ENCODE results near the gene DNAH2. TPM values are rescaled to one million over a fixed set of nuclear protein-coding genes. Genes with fewer than 3 reads are reported as not detected.

Gene DNAH2
- total and polyA plus RNA-seq, 2 of the 8 experiments (the other 6 are each of a cell fraction or from before 2014, with no cell fraction given), result 0.13 to 0.18 TPM

DNA sequence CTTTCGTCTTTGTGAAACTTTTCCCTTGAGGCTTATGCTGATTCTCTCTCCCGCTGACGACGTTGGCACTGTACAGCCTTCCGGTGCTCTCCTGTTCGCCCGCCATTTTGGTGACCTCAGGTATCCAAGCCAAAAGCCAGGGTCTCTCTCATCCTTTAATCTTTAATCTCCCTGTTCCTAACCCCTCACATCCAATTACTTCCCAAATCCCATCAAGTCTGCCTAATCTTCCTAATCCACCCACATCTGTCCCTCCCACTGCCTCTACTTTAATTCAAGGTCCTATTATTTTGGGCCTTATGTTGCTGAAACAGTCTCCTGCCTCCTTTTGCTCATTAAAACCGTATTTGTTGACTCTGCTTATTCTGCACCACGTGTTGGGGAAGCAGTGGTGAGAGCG, 22.0 kb upstream of the DNAH2 start:
- no peak for DNase-seq (ENCODE audit: low read depth in 1 of 2, low spot score in 2 of 2)
- no peak overlapping the region for H2BK20ac ChIP-seq (ENCODE audit: low read length)
- no peak overlapping the region for H2AFZ ChIP-seq (ENCODE audit: low read length)
- no peak overlapping the region for H2BK5ac ChIP-seq (ENCODE audit: low read depth, low read length)
- H3K4me2 ChIP-seq (ENCODE audit: insufficient read depth in 1 of 2, low read depth in 2 of 2, low read length in 2 of 2), result no peak overlapping the region
- FAIRE-seq, result no peak
- no peak overlapping the region for H3K23ac ChIP-seq (ENCODE audit: insufficient read length)
- no peak overlapping the region for H4K5ac ChIP-seq (ENCODE audit: insufficient read length, low read depth, low read length)
- H3K79me1 ChIP-seq (ENCODE audit: low read depth, low read length), result no peaks in the 10 kb centered on the region
- H3K9me3 ChIP-seq (ENCODE audit: insufficient read depth in 2 of 2, low read depth in 1 of 2, low read length in 1 of 2), result no peaks in the 10 kb centered on the region
- no peak overlapping the region for H3K18ac ChIP-seq (ENCODE audit: extremely low read depth, low read length)
- no peak overlapping the region for H3K27ac ChIP-seq (ENCODE audit: low read depth, low read length)
- no peak overlapping the region for H2BK120ac ChIP-seq (replicated peaks; ENCODE audit: low read depth, low read length)
- ChIA-PET CTCF (ENCODE audit: partially characterized antibody) (interaction anchor here (1.3 kb wide), 1 partner anchor 63 kb away, joined by 3 read pairs; no protein-coding TSS in a partner anchor), POLR2A (ENCODE audit: partially characterized antibody) (interaction anchor here (0.9 to 58.0 kb wide), 2 partner anchors 8 to 55 kb away, joined by 5 to 2272 read pairs; partner anchors contain the start of genes ATP1B2, FXR2, SAT2 and SHBG)
- no peak overlapping the region for H3K14ac ChIP-seq (ENCODE audit: insufficient read length)
- no peak overlapping the region for H2BK15ac ChIP-seq (ENCODE audit: low read length)
- no peak overlapping the region for H4K91ac ChIP-seq (replicated peaks; ENCODE audit: insufficient read length, low read length)
- no peak overlapping the region for H3K9ac ChIP-seq (replicated peaks in 1 of 4; ENCODE audit: extremely low read depth in 1 of 4, low read depth in 3 of 4, low read length in 3 of 4)
- H3K4me1 ChIP-seq (replicated peaks in 1 of 4; ENCODE audit: control insufficient read depth in 3 of 4, insufficient read depth in 4 of 4, low read length in 3 of 4), result no peaks in the 10 kb centered on the region
- no peak overlapping the region for H3K56ac ChIP-seq (replicated peaks; ENCODE audit: insufficient read length, low read depth, low read length)
- H4K8ac ChIP-seq (ENCODE audit: extremely low read depth, insufficient read depth, low read length), result no peak overlapping the region
- H3K4me3 ChIP-seq (ENCODE audit: extremely low read depth in 1 of 4, insufficient read depth in 2 of 4, low read depth in 3 of 4, low read length in 4 of 4), result no peak overlapping the region
- TF ChIP-seq HDAC6 (IDR thresholded peaks at IDR 0.05; ENCODE audit: low read depth, low read length), result no peak
- H3K79me2 ChIP-seq (ENCODE audit: control insufficient read depth in 1 of 2, insufficient read depth in 2 of 2, low read length in 2 of 2), result no peaks in the 10 kb centered on the region
- H4K20me1 ChIP-seq (replicated peaks in 1 of 2; ENCODE audit: control insufficient read depth in 1 of 2, insufficient read depth in 2 of 2, low read length in 2 of 2), result no peaks in the 10 kb centered on the region
- no peak overlapping the region for H3K4ac ChIP-seq (replicated peaks; ENCODE audit: insufficient read length, low read depth, low read length)
- peaks cover 2 to 5% (median 4%) of the 10 kb centered on the region in 4 experiments; a peak in 4 of 8 replicates for H3K36me3 ChIP-seq (ENCODE audit: control insufficient read depth in 2 of 4, insufficient read depth in 4 of 4, low read length in 3 of 4)
- no peaks in the 10 kb centered on the region for H3K23me2 ChIP-seq (ENCODE audit: low read depth, low read length)
- 88% methylated on average over 10 of the region's 10 CpGs; no CpG with 5 or more reads in 1 of the 2 experiments for WGBS, 2 experiments (ENCODE audit: extremely low coverage in 1 of 2, insufficient coverage in 1 of 2, insufficient read length in 1 of 2, insufficient replicate concordance in 2 of 2, low coverage in 1 of 2, low lambda C conversion rate in 2 of 2, missing lambda C conversion rate in 1 of 2)
- H3K27me3 ChIP-seq (replicated peaks in 1 of 4; ENCODE audit: control insufficient read depth in 3 of 4, extremely low read depth in 1 of 4, insufficient read depth in 3 of 4, low read length in 3 of 4), result no peaks in the 10 kb centered on the region
- no peak overlapping the region for H2BK12ac ChIP-seq (ENCODE audit: low read depth, low read length)
- no peak overlapping the region for H2AK5ac ChIP-seq (ENCODE audit: low read depth, low read length)
